Measurements from ENCODE around the gene PSMD2.

Gene PSMD2

GRCh38 chr3:184323696-184324095, 24.7 kb downstream of the PSMD2 start:
- Histone ChIP-seq H3K36me3 (ENCODE audit: control insufficient read depth, low read depth, low read length) (peaks cover 97% of the 10 kb centered on the region), H3K27ac (ENCODE audit: low read length) (no peak overlapping the region)

GRCh38 chr3:184325269-184325668, 26.2 kb downstream of the PSMD2 start:
- Histone ChIP-seq H3K27me3 (ENCODE audit: control insufficient read depth, insufficient read depth, low read length) (no peaks in the 10 kb centered on the region), H3K36me3 (ENCODE audit: control insufficient read depth, low read depth, low read length) (peaks cover 99% of the 10 kb centered on the region), H3K27ac (ENCODE audit: low read length) (no peak overlapping the region), H3K9ac (ENCODE audit: low read length) (no peak overlapping the region), H3K4me3 (ENCODE audit: low read length) (no peak overlapping the region), H3K4me1 (ENCODE audit: control insufficient read depth, low read depth, low read length) (no peaks in the 10 kb centered on the region), H3K9me3 (ENCODE audit: control insufficient read depth, low read depth, low read length) (no peaks in the 10 kb centered on the region)

More at GRCh38 chr3:184323696-184324095, 24.7 kb downstream of the PSMD2 start:
- H3K27me3 ChIP-seq (ENCODE audit: control insufficient read depth, insufficient read depth, low read length), result no peaks in the 10 kb centered on the region
- no peaks in the 10 kb centered on the region for H3K4me1 ChIP-seq (ENCODE audit: control insufficient read depth, low read depth, low read length)
- H3K4me3 ChIP-seq (ENCODE audit: low read length), result no peak overlapping the region
- no peak overlapping the region for H3K9ac ChIP-seq (ENCODE audit: low read length)
- H3K9me3 ChIP-seq (ENCODE audit: control insufficient read depth, low read depth, low read length), result no peaks in the 10 kb centered on the region

- no peak overlapping the region for H3K27ac ChIP-seq (ENCODE audit: low read length)
- H3K36me3 ChIP-seq (ENCODE audit: control insufficient read depth, low read depth, low read length), result peaks cover 96% of the 10 kb centered on the region
- no peaks in the 10 kb centered on the region for H3K9me3 ChIP-seq (ENCODE audit: control insufficient read depth, low read depth, low read length)
- no peak overlapping the region for H3K4me3 ChIP-seq (ENCODE audit: low read length)
- no peak overlapping the region for H3K9ac ChIP-seq (ENCODE audit: low read length)
- no peaks in the 10 kb centered on the region for H3K4me1 ChIP-seq (ENCODE audit: control insufficient read depth, low read depth, low read length)
- no peaks in the 10 kb centered on the region for H3K27me3 ChIP-seq (ENCODE audit: control insufficient read depth, insufficient read depth, low read length)
Observed at GRCh38 chr3:184325715-184326369, 26.8 kb downstream of the PSMD2 start.

- Histone ChIP-seq H3K4me3 (ENCODE audit: low read length) (no peak overlapping the region), H3K27ac (ENCODE audit: low read length) (no peak overlapping the region), H3K27me3 (ENCODE audit: control insufficient read depth, insufficient read depth, low read length) (no peaks in the 10 kb centered on the region), H3K4me1 (ENCODE audit: control insufficient read depth, low read depth, low read length) (no peaks in the 10 kb centered on the region), H3K9me3 (ENCODE audit: control insufficient read depth, low read depth, low read length) (no peaks in the 10 kb centered on the region), H3K9ac (ENCODE audit: low read length) (no peak overlapping the region), H3K36me3 (ENCODE audit: control insufficient read depth, low read depth, low read length) (peaks cover 96% of the 10 kb centered on the region)
Observed at GRCh38 chr3:184327171-184327570, 28.1 kb downstream of the PSMD2 start.

- Histone ChIP-seq H3K36me3 (ENCODE audit: control insufficient read depth, low read depth, low read length) (peaks cover 96% of the 10 kb centered on the region), H3K4me3 (ENCODE audit: low read length) (no peak overlapping the region), H3K9me3 (ENCODE audit: control insufficient read depth, low read depth, low read length) (no peaks in the 10 kb centered on the region), H3K27me3 (ENCODE audit: control insufficient read depth, insufficient read depth, low read length) (no peaks in the 10 kb centered on the region), H3K27ac (ENCODE audit: low read length) (no peak overlapping the region), H3K9ac (ENCODE audit: low read length) (no peak overlapping the region), H3K4me1 (ENCODE audit: control insufficient read depth, low read depth, low read length) (no peaks in the 10 kb centered on the region)
Observed at GRCh38 chr3:184328516-184328915, 29.5 kb downstream of the PSMD2 start.

GRCh38 chr3:184332370-184333090, 33.5 kb downstream of the PSMD2 start:
- Histone ChIP-seq H3K9me3 (ENCODE audit: control insufficient read depth, low read depth, low read length) (no peaks in the 10 kb centered on the region), H3K36me3 (ENCODE audit: control insufficient read depth, low read depth, low read length) (peaks cover 69% of the 10 kb centered on the region), H3K27ac (ENCODE audit: low read length) (no peak overlapping the region), H3K4me3 (ENCODE audit: low read length) (no peak overlapping the region), H3K9ac (ENCODE audit: low read length) (no peak overlapping the region), H3K4me1 (ENCODE audit: control insufficient read depth, low read depth, low read length) (peaks cover 9% of the 10 kb centered on the region), H3K27me3 (ENCODE audit: control insufficient read depth, insufficient read depth, low read length) (no peaks in the 10 kb centered on the region)

GRCh38 chr3:184333190-184333589, 34.1 kb downstream of the PSMD2 start:
- peaks cover 14% of the 10 kb centered on the region for H3K4me1 ChIP-seq (ENCODE audit: control insufficient read depth, low read depth, low read length)
- no peak overlapping the region for H3K9ac ChIP-seq (ENCODE audit: low read length)
- no peak overlapping the region for H3K27ac ChIP-seq (ENCODE audit: low read length)
- H3K36me3 ChIP-seq (ENCODE audit: control insufficient read depth, low read depth, low read length), result peaks cover 62% of the 10 kb centered on the region
- H3K9me3 ChIP-seq (ENCODE audit: control insufficient read depth, low read depth, low read length), result no peaks in the 10 kb centered on the region
- H3K27me3 ChIP-seq (ENCODE audit: control insufficient read depth, insufficient read depth, low read length), result no peaks in the 10 kb centered on the region
- no peak overlapping the region for H3K4me3 ChIP-seq (ENCODE audit: low read length)

- H3K4me1 ChIP-seq (ENCODE audit: control insufficient read depth, low read depth, low read length), result peaks cover 16% of the 10 kb centered on the region
- H3K27ac ChIP-seq (ENCODE audit: low read length), result no peak overlapping the region
- no peaks in the 10 kb centered on the region for H3K9me3 ChIP-seq (ENCODE audit: control insufficient read depth, low read depth, low read length)
- H3K27me3 ChIP-seq (ENCODE audit: control insufficient read depth, insufficient read depth, low read length), result no peaks in the 10 kb centered on the region
- H3K4me3 ChIP-seq (ENCODE audit: low read length), result no peak overlapping the region
- no peak overlapping the region for H3K9ac ChIP-seq (ENCODE audit: low read length)
- H3K36me3 ChIP-seq (ENCODE audit: control insufficient read depth, low read depth, low read length), result peaks cover 57% of the 10 kb centered on the region
Observed at GRCh38 chr3:184333700-184334099, 34.7 kb downstream of the PSMD2 start.

GRCh38 chr3:184334470-184335158, 35.6 kb downstream of the PSMD2 start:
- peaks cover 48% of the 10 kb centered on the region for H3K36me3 ChIP-seq (ENCODE audit: control insufficient read depth, low read depth, low read length)
- peaks cover 21% of the 10 kb centered on the region for H3K4me1 ChIP-seq (ENCODE audit: control insufficient read depth, low read depth, low read length)

GRCh38 chr3:184335291-184335660, 36.2 kb downstream of the PSMD2 start:
- Histone ChIP-seq H3K9ac (ENCODE audit: low read length) (peak overlapping the region; percentile 72), H3K4me1 (ENCODE audit: control insufficient read depth, low read depth, low read length) (peaks cover 21% of the 10 kb centered on the region), H3K27ac (ENCODE audit: low read length) (peak overlapping the region; percentile 29), H3K36me3 (ENCODE audit: control insufficient read depth, low read depth, low read length) (peaks cover 42% of the 10 kb centered on the region), H3K27me3 (ENCODE audit: control insufficient read depth, insufficient read depth, low read length) (no peaks in the 10 kb centered on the region), H3K9me3 (ENCODE audit: control insufficient read depth, low read depth, low read length) (no peaks in the 10 kb centered on the region), H3K4me3 (ENCODE audit: low read length) (peak overlapping the region; percentile 79)

More at GRCh38 chr3:184334470-184335158, 35.6 kb downstream of the PSMD2 start:
- no peaks in the 10 kb centered on the region for H3K9me3 ChIP-seq (ENCODE audit: control insufficient read depth, low read depth, low read length)
- H3K9ac ChIP-seq (ENCODE audit: low read length), result no peak overlapping the region
- H3K4me3 ChIP-seq (ENCODE audit: low read length), result no peak overlapping the region
- no peak overlapping the region for H3K27ac ChIP-seq (ENCODE audit: low read length)
- no peaks in the 10 kb centered on the region for H3K27me3 ChIP-seq (ENCODE audit: control insufficient read depth, insufficient read depth, low read length)

- peaks cover 21% of the 10 kb centered on the region for H3K4me1 ChIP-seq (ENCODE audit: control insufficient read depth, low read depth, low read length)
- peak overlapping the region; percentile 29 for H3K27ac ChIP-seq (ENCODE audit: low read length)
- H3K4me3 ChIP-seq (ENCODE audit: low read length), result peak overlapping the region; percentile 79
- H3K9ac ChIP-seq (ENCODE audit: low read length), result peak overlapping the region; percentile 72
- peaks cover 38% of the 10 kb centered on the region for H3K36me3 ChIP-seq (ENCODE audit: control insufficient read depth, low read depth, low read length)
- no peaks in the 10 kb centered on the region for H3K27me3 ChIP-seq (ENCODE audit: control insufficient read depth, insufficient read depth, low read length)
- H3K9me3 ChIP-seq (ENCODE audit: control insufficient read depth, low read depth, low read length), result no peaks in the 10 kb centered on the region
Observed at GRCh38 chr3:184335661-184336546, 36.9 kb downstream of the PSMD2 start.

Data from iPS-18a (cell line).